ENCODE measurements around the gene NAA30.

GRCh38 chr14:57380935-57381334 lies 9.5 kb upstream of the NAA30 start:
- TF ChIP-seq TBP (IDR thresholded peaks at IDR 0.05; ENCODE audit: low read depth, low read length) (no peak), GABPA (IDR thresholded peaks at IDR 0.05; ENCODE audit: borderline replicate concordance, insufficient read depth, low read length) (no peak), BRCA1 (IDR thresholded peaks at IDR 0.05; ENCODE audit: low read depth, low read length) (no peak), SIN3A (conservative IDR thresholded peaks at IDR 0.05 in 1 of 2, IDR thresholded peaks at IDR 0.05 in 1 of 2; ENCODE audit: low read depth in 1 of 2, low read length in 2 of 2) (no peak), JUN (IDR thresholded peaks at IDR 0.05; ENCODE audit: low read depth, low read length) (no peak), RAD21 (IDR thresholded peaks at IDR 0.05 in 1 of 2, conservative IDR thresholded peaks at IDR 0.05 in 1 of 2; ENCODE audit: low read depth in 2 of 2, low read length in 2 of 2) (no peak), RXRA (IDR thresholded peaks at IDR 0.05; ENCODE audit: insufficient read depth, low read depth, low read length) (no peak), CTCF (IDR thresholded peaks at IDR 0.05; ENCODE audit: control extremely low read depth in 1 of 3, insufficient read depth in 1 of 3, low read depth in 1 of 3, low read length in 3 of 3) (no peak), CHD2 (IDR thresholded peaks at IDR 0.05; ENCODE audit: low read length) (no peak), POLR2AphosphoS5 (IDR thresholded peaks at IDR 0.05; ENCODE audit: low read depth, low read length) (no peak)

Data from H1 (cell line).